Heart right ventricle (tissue), 16 donors: ENCODE results near the gene NOTCH2. TPM values are rescaled to one million over a fixed set of nuclear protein-coding genes. Genes with fewer than 3 reads are reported as not detected.

ENCODE experiments used
- ATAC-seq, 8 donors: fragments of 200-7000 bp; cut with Tn5 transposase; one replicate each; pipeline ENCODE4 v1.9.1; 2020; ENCODE audit warnings: mild to moderate bottlenecking in 8 of 8, moderate library complexity in 8 of 8, moderate number of reproducible peaks in 1 of 8
- DNase-seq, 2 donors: peaks; one replicate each; pipeline ENCODE4 v3.0.0-alpha.2; 2020
- H3K27ac ChIP-seq, 10 donors: fragments of 200-600 bp; sonication (generic) in 2 of 10; one replicate each; pipeline versions ENCODE4 v1.5.0 to v1.8.0; 2020 to 2022; ENCODE audit warnings: mild to moderate bottlenecking in 3 of 10
- H3K27me3 ChIP-seq, 7 donors: fragments of 200-600 bp; one replicate each; pipeline ENCODE4 v1.8.0; 2021 to 2022; ENCODE audit warnings: mild to moderate bottlenecking in 2 of 7
- H3K36me3 ChIP-seq, 9 donors: fragments of 200-600 bp; sonication (generic) in 1 of 9; one replicate each; pipeline versions ENCODE4 v1.5.0 to v1.8.0; 2020 to 2022; ENCODE audit warnings: mild to moderate bottlenecking in 2 of 9
- H3K4me1 ChIP-seq, 9 donors: fragments of 200-600 bp; sonication (generic) in 1 of 9; one replicate each; pipeline versions ENCODE4 v1.5.0 to v1.8.0; 2020 to 2022; ENCODE audit warnings: mild to moderate bottlenecking in 4 of 9
- H3K4me3 ChIP-seq, 10 donors: fragments of 200-600 bp; sonication (generic) in 2 of 10; one replicate each; pipeline versions ENCODE4 v1.5.0 to v1.8.0; 2020 to 2022; ENCODE audit warnings: mild to moderate bottlenecking in 7 of 10, moderate library complexity in 2 of 10
- H3K9me3 ChIP-seq, 11 donors: fragments of 200-600 bp in 10 of 11; sonication (generic) in 2 of 11; one replicate each; pipeline versions ENCODE4 v1.5.0 to v1.8.0; 2013 to 2022; ENCODE audit warnings: mild to moderate bottlenecking in 2 of 11, control low read depth in 1 of 11, moderate library complexity in 1 of 11
- CTCF ChIP-seq, 9 donors: fragments of 200-600 bp; sonication (generic) in 2 of 9; IDR thresholded peaks; one replicate each; pipeline versions ENCODE4 v1.5.0 to v1.8.0; 2021 to 2022; ENCODE audit warnings: antibody characterized with exemption in 9 of 9, mild to moderate bottlenecking in 5 of 9, moderate library complexity in 1 of 9
- WGBS, 2 donors: extraction: QIAGEN DNeasy Blood & Tissue Kit; methylation state at CpG; one replicate each; pipeline ENCODE4 v1.1.7; 2013; ENCODE audit warnings: inconsistent platforms in 1 of 2; 5-methylcytosine and 5-hydroxymethylcytosine counted together
- intact Hi-C, 10 donors: fragments of 100-400 bp; cut with DNase I; formaldehyde crosslinking; loops; one replicate each; pipeline versions ENCODE4 v1.11.1 to v1.14.2; 2022
- polyA plus RNA-seq, 2 donors: library from polyadenylated mRNA; stranded (reverse); fragments of 200-250 nt; gene quantifications; one replicate each; pipeline ENCODE4 v1.2.3, GENCODE V29; 2013
- total RNA-seq, 10 donors: library from RNA; stranded (reverse); fragmentation: NEBNext Ultra II Directional in 3 of 10; extraction: Animal tissue kit (Norgen Biotek cat#: 25700) in 3 of 10; gene quantifications; one replicate each; pipeline versions ENCODE4 v1.2.1 to v1.2.4, GENCODE V29; 2021 to 2023
- donor health status: Arrhythmogenic right ventricular cardiomyopathy.
- donor health status: ischemic (EF 13 %, LVEDD 7.1; RV severe dilation, severe dysfunction).
- donor health status: healthy with polysubstance abuse.
- donor health status: DM: no; HTN: yes; CAD: no.
- donor health status: DM: no; HTN: no; CAD: no.
- donor health status: ischemic (EF 25% LVEDD 6.9; RV normal size, moderate dysfunction).
- donor health status: ischemic (EF 25% LVEDD 5.7; RV mildly dilated, moderate dysfunction).
- donor health status: healthy.
- donor health status: DM: yes; HTN: yes; CAD: no.
- donor health status: Ischemic cardiomyopathy.
- donor health status: ischemic (EF 35%, LVEDD 5.7; RV mildly dilated, moderate dysfunction).
- donor health status: nonischemic (EF 11% LVEDD 7.7; RV severe dilation, severe dysfunction).
- donor health status: DM: yes; HTN: yes; CAD: no.
- donor health status: PGD.
- donor health status: ischemic (EF 29% LVEDD 5.4; RV normal size, mild dysfunction).
- donor health status: nonischemic (EF 23%, LVEDD 6.1; RV moderate dilation, normal function).

Gene NOTCH2
- total and polyA plus RNA-seq, 12 donors, result 4.1 to 39.1 (median 23.8) TPM

- DNase-seq, result no peak
- Histone ChIP-seq H3K4me3 (no peak overlapping the region), H3K27me3 (peaks cover 0 to 23% (median 8%) of the 10 kb centered on the region in 7 donors), H3K36me3 (no peaks in the 10 kb centered on the region), H3K27ac (no peak overlapping the region), H3K9me3 (no peaks in the 10 kb centered on the region), H3K4me1 (peaks cover 0 to 4% (median 0%) of the 10 kb centered on the region in 9 donors)
- no peak for TF ChIP-seq CTCF (IDR thresholded peaks at IDR 0.05)
- 79 to 80% methylated on average over 5 of the region's 5 CpGs for WGBS, 2 donors
- intact Hi-C loops, result loop anchor here in 2 of 10 donors (10.0 kb wide), 3 partner anchors 52 to 262 kb away; no protein-coding TSS in a partner anchor
- ATAC-seq, result no peak
These were observed 187.1 kb downstream of the NOTCH2 start for GRCh38 chr1:119882132-119883049.

GRCh38 chr1:119879510-119880434, 189.7 kb downstream of the NOTCH2 start:
- ATAC-seq (no peak), DNase-seq (no peak)
- 85 to 87% methylated on average over 12 of the region's 12 CpGs for WGBS, 2 donors
- peaks cover 0 to 4% (median 0%) of the 10 kb centered on the region in 9 donors for H3K4me1 ChIP-seq
- H3K36me3 ChIP-seq, result no peaks in the 10 kb centered on the region
- H3K27me3 ChIP-seq, result peaks cover 0 to 9% (median 0%) of the 10 kb centered on the region in 7 donors
- H3K9me3 ChIP-seq, result no peaks in the 10 kb centered on the region
- H3K27ac ChIP-seq, result no peak overlapping the region
- H3K4me3 ChIP-seq, result no peak overlapping the region
- intact Hi-C loops, result loop anchor here in 2 of 10 donors (10.0 kb wide), 3 partner anchors 55 to 265 kb away; no protein-coding TSS in a partner anchor
- no peak for TF ChIP-seq CTCF (IDR thresholded peaks at IDR 0.05)

- Histone ChIP-seq H3K27ac (no peak overlapping the region), H3K27me3 (no peaks in the 10 kb centered on the region), H3K4me3 (no peak overlapping the region), H3K9me3 (no peaks in the 10 kb centered on the region), H3K36me3 (no peaks in the 10 kb centered on the region), H3K4me1 (peaks cover 0 to 13% (median 6%) of the 10 kb centered on the region in 9 donors)
- ATAC-seq (no peak), DNase-seq (no peak)
- TF ChIP-seq CTCF (IDR thresholded peaks at IDR 0.05), result no peak
- intact Hi-C loops, result no loop called here
These were observed 191.3 kb downstream of the NOTCH2 start for GRCh38 chr1:119878171-119878570.

- intact Hi-C loops, result loop anchor here in 1 of 10 donors (5.0 kb wide), 1 partner anchor 78 kb away; no protein-coding TSS in a partner anchor
- Histone ChIP-seq H3K27ac (no peak overlapping the region), H3K36me3 (no peaks in the 10 kb centered on the region), H3K9me3 (no peaks in the 10 kb centered on the region), H3K4me1 (peaks cover 0 to 15% (median 6%) of the 10 kb centered on the region in 9 donors), H3K4me3 (no peak overlapping the region), H3K27me3 (peaks cover 0 to 5% (median 0%) of the 10 kb centered on the region in 7 donors)
- WGBS, 2 donors, result 72 to 77% methylated on average over 2 of the region's 2 CpGs
- DNase-seq (no peak), ATAC-seq (no peak)
- no peak for TF ChIP-seq CTCF (IDR thresholded peaks at IDR 0.05)
These were observed 195.3 kb downstream of the NOTCH2 start for GRCh38 chr1:119874186-119874585.
